Osteoblast (primary cell): ENCODE data around the gene ARL6IP4. TPM values are rescaled to one million over a fixed set of nuclear protein-coding genes. Genes with fewer than 3 reads are reported as not detected.

Experiments
- DNase-seq: peaks from one replicate; pipeline ENCODE4 v3.0.0; 2011; ENCODE audit warnings: low spot score, mixed read lengths; ENCODE audit not compliant: insufficient read length; ENCODE audit errors: missing footprints
- H2AFZ ChIP-seq: 2 replicates; pipeline ENCODE4 v1.6.0; 2011; ENCODE audit warnings: mild to moderate bottlenecking, low read length
- H3K27ac ChIP-seq: 2 replicates; pipeline ENCODE4 v1.5.1; 2011; ENCODE audit warnings: mild to moderate bottlenecking, low read depth, low read length, moderate library complexity
- H3K27me3 ChIP-seq: 2 replicates; pipeline ENCODE4 v1.6.0; 2012; ENCODE audit warnings: mild to moderate bottlenecking, control low read depth, inconsistent platforms, low read length, moderate library complexity; ENCODE audit not compliant: insufficient read depth
- H3K36me3 ChIP-seq: 2 replicates; pipeline ENCODE4 v1.5.1; 2011; ENCODE audit warnings: mild to moderate bottlenecking, low read length, control low read depth, moderate library complexity; ENCODE audit not compliant: insufficient read depth
- H3K4me1 ChIP-seq: 2 replicates; pipeline ENCODE4 v1.5.1; 2011; ENCODE audit warnings: mild to moderate bottlenecking, low read length, control low read depth, moderate library complexity; ENCODE audit not compliant: insufficient read depth
- H3K4me2 ChIP-seq: 2 replicates; pipeline ENCODE4 v1.6.0; 2011; ENCODE audit warnings: mild to moderate bottlenecking, low read length; ENCODE audit not compliant: insufficient read depth
- H3K4me3 ChIP-seq: fragments of 200-600 bp; sonication (generic); 3 replicates; pipeline ENCODE4 v1.5.1; 2012; ENCODE audit warnings: mild to moderate bottlenecking, low read length, inconsistent platforms; ENCODE audit not compliant: insufficient read depth
- H3K79me2 ChIP-seq: 2 replicates; pipeline ENCODE4 v1.6.0; 2012; ENCODE audit warnings: mild to moderate bottlenecking, low read length, control low read depth, inconsistent platforms; ENCODE audit not compliant: insufficient read depth
- H3K9me3 ChIP-seq: 2 replicates; pipeline ENCODE4 v1.5.1; 2011; ENCODE audit warnings: low read depth, low read length, control low read depth
- H4K20me1 ChIP-seq: 2 replicates; pipeline ENCODE4 v1.6.0; 2012; ENCODE audit warnings: mild to moderate bottlenecking, low read length, control low read depth; ENCODE audit not compliant: insufficient read depth
- total RNA-seq: library from RNA; depleted of rRNA; stranded (reverse); fragments of >200 nt; gene quantifications from 2 replicates; pipeline ENCODE4 v1.2.3, GENCODE V29; 2012
- TF ChIP-seq, protein P1 (sequence below): IDR thresholded peaks from 2 replicates; pipeline ENCODE4 v1.5.1; 2011; ENCODE audit warnings: mild to moderate bottlenecking, low read depth, low read length, moderate library complexity; ENCODE audit errors: extremely low read depth

ARL6IP4 gene
- total RNA-seq, 1 donor = 118 TPM

- Histone ChIP-seq H2AFZ (no peak overlapping the region), H3K9me3 (no peaks in the 10 kb centered on the region), H3K4me3 (no peak overlapping the region), H3K79me2 (peaks cover 29% of the 10 kb centered on the region), H3K27ac (no peak overlapping the region), H3K36me3 (peaks cover 13% of the 10 kb centered on the region), H3K4me1 (peaks cover 36% of the 10 kb centered on the region), H3K27me3 (no peaks in the 10 kb centered on the region), H4K20me1 (peaks cover 12% of the 10 kb centered on the region), H3K4me2 (no peak overlapping the region)
- peak; percentile 87 for DNase-seq
- TF ChIP-seq, protein P1, sequence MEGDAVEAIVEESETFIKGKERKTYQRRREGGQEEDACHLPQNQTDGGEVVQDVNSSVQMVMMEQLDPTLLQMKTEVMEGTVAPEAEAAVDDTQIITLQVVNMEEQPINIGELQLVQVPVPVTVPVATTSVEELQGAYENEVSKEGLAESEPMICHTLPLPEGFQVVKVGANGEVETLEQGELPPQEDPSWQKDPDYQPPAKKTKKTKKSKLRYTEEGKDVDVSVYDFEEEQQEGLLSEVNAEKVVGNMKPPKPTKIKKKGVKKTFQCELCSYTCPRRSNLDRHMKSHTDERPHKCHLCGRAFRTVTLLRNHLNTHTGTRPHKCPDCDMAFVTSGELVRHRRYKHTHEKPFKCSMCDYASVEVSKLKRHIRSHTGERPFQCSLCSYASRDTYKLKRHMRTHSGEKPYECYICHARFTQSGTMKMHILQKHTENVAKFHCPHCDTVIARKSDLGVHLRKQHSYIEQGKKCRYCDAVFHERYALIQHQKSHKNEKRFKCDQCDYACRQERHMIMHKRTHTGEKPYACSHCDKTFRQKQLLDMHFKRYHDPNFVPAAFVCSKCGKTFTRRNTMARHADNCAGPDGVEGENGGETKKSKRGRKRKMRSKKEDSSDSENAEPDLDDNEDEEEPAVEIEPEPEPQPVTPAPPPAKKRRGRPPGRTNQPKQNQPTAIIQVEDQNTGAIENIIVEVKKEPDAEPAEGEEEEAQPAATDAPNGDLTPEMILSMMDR = no peak
These were observed 5.1 kb downstream of the ARL6IP4 start for GRCh38 chr12:122985338-122986257.

GRCh38 chr12:122986258-122986871 is 5.9 kb downstream of the ARL6IP4 start:
- TF ChIP-seq, protein P1 = no peak
- peaks cover 21% of the 10 kb centered on the region for H3K79me2 ChIP-seq
- peaks cover 8% of the 10 kb centered on the region for H4K20me1 ChIP-seq
- H2AFZ ChIP-seq = no peak overlapping the region
- H3K4me3 ChIP-seq = no peak overlapping the region
- no peak overlapping the region for H3K27ac ChIP-seq
- no peaks in the 10 kb centered on the region for H3K9me3 ChIP-seq
- H3K4me2 ChIP-seq = no peak overlapping the region
- peak; percentile 85 for DNase-seq
- H3K27me3 ChIP-seq = no peaks in the 10 kb centered on the region
- H3K36me3 ChIP-seq = peaks cover 13% of the 10 kb centered on the region
- peaks cover 34% of the 10 kb centered on the region for H3K4me1 ChIP-seq

DNA sequence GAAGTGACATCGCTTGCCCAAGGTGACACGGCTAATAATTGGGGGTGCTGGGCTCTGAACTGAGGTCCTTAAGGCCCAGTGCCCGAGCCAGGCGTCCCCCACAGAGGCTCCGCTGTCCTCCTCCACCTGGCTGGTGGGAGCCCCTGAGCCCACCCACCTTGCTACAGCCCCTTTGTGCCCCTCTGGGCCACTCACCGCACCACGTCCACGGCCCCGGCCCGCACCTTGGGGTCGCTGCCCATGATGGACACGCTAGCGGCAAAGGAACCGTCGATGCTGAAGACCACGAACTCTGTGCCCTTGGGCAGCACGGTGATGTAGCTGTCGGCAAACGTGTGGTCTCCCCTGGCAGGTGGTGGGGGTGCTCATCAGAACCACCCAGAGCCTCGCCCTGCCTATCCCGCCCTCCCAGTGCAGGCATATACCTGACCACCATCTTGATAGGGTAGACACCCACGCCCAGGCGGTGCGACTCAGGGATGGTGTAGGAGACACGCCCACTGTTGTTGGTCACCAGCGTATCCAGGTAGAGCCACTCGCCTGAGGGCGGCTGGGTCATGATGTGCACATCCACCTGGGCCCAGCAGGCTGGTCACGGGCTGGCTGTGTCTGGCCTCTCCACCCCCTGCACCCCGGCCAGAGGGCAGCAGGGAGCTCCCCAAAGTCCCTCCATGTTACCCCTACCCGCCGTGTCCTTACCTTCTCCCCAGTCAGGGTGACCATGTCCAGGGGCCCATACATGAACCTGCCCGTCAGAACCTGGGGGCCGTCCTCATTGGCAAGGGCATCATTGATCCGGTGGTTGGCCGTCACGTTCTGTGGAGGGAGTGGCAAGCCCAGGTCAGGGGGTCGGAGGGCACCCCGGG is 6.8 kb downstream of the ARL6IP4 start:
- no peak overlapping the region for H2AFZ ChIP-seq
- TF ChIP-seq, protein P1 = no peak
- no peak overlapping the region for H3K27ac ChIP-seq
- peaks cover 3% of the 10 kb centered on the region for H4K20me1 ChIP-seq
- H3K4me3 ChIP-seq = no peak overlapping the region
- H3K4me1 ChIP-seq = peaks cover 24% of the 10 kb centered on the region
- H3K4me2 ChIP-seq = no peak overlapping the region
- H3K36me3 ChIP-seq = peaks cover 12% of the 10 kb centered on the region
- peaks cover 11% of the 10 kb centered on the region for H3K79me2 ChIP-seq
- no peaks in the 10 kb centered on the region for H3K9me3 ChIP-seq
- H3K27me3 ChIP-seq = no peaks in the 10 kb centered on the region
- peak; percentile 79 for DNase-seq
